GM12874 (cell line): Measurements from ENCODE around the gene ECPAS.

Experiments
- CTCF ChIP-seq: IDR thresholded peaks from 2 replicates; pipeline ENCODE4 v1.5.1; 2011; ENCODE audit warnings: low read depth, mild to moderate bottlenecking, control low read depth, low read length, moderate library complexity; ENCODE audit not compliant: insufficient read depth

ECPAS gene

GRCh38 chr9:111381006-111381405, 103.2 kb downstream of the ECPAS start:
- TF ChIP-seq CTCF = no peak

- no peak for TF ChIP-seq CTCF
Observed at GRCh38 chr9:111375817-111376564, 108.2 kb downstream of the ECPAS start.

- no peak for TF ChIP-seq CTCF
Observed at GRCh38 chr9:111375062-111375461, 109.1 kb downstream of the ECPAS start.

- TF ChIP-seq CTCF = no peak
Observed at GRCh38 chr9:111372297-111372696, 111.9 kb downstream of the ECPAS start.

GRCh38 chr9:111366978-111367377, 117.2 kb downstream of the ECPAS start:
- TF ChIP-seq CTCF = no peak

- TF ChIP-seq CTCF = no peak
Observed at GRCh38 chr9:111362526-111362925, 121.7 kb downstream of the ECPAS start.

- TF ChIP-seq CTCF = no peak
Observed at GRCh38 chr9:111360881-111361280, 123.3 kb downstream of the ECPAS start.
